ENCODE data around the gene IFFO2. TPM values are rescaled to one million over a fixed set of nuclear protein-coding genes. Genes with fewer than 3 reads are reported as not detected.
A peak's percentile ranks its signal among the peaks of the same experiment; 100 is the strongest.

The IFFO2 gene
- total RNA-seq, 4 donors from 2014 or later: 5.0 to 145 (median 13.6) TPM

DNA sequence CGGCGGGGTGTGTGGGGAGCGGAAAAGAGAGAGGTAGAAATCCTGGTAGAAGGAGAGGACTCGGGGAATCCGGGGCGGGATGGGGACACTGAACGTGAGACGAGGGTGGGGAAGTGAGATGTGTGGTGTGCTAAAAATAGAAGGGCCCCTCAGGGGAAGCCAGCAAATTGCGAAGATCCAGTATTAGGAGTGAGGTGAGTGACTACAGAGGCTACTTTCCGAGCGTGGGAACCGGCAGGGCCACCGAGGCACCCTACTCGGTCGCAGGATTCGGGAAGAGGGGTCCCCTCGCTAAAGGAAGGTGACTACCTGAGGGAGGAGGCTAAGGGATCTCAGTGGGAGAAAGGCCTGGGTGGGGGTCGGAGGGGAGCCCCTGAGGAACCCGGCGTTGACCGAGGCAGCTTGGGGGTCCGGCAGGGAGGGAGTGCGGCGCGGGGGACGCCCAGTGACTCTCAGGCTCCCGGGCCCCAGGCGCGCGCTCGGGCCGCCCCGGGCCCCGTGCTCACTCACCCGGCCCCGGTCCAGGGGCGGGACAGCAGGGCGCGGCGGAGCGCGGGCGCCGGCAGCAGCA lies 54.4 kb downstream of the IFFO2 start:
- peak overlapping the region; percentile 86 to 93 (median 91) for H3K27ac ChIP-seq
- intact Hi-C loops (cut with DNase I; ENCODE audit: low total_unique reads) (no loop called here), in situ Hi-C loops (cut with MboI; ENCODE audit: low pct_ligation_motif_present in 1 of 4, low pct_unique_long_range_greater_than_20kb in 1 of 4, low sequenced_read_pairs in 3 of 4) (loop anchor here (10.0 to 25.0 kb wide), 2 partner anchors 193 to 335 kb away; no protein-coding TSS in a partner anchor)
- WGBS, 2 donors (ENCODE audit: low coverage in 1 of 2): 1% methylated on average over 28 of the region's 44 CpGs; no CpG with 5 or more reads in 1 of the 2 donors
- no peaks in the 10 kb centered on the region for H3K9me3 ChIP-seq
- H3K27me3 ChIP-seq: no peaks in the 10 kb centered on the region
- H3K4me1 ChIP-seq: peaks cover 6 to 24% (median 15%) of the 10 kb centered on the region in 4 donors
- no peak for DNase-seq
- H3K36me3 ChIP-seq: no peaks in the 10 kb centered on the region
- peak overlapping the region; percentile 49 to 86 (median 66) for H3K4me3 ChIP-seq
- TF ChIP-seq POLR2A (IDR thresholded peaks at IDR 0.05) (no peak), EP300 (IDR thresholded peaks at IDR 0.05; ENCODE audit: low read depth) (no peak), POLR2AphosphoS5 (IDR thresholded peaks at IDR 0.05) (no peak)
- TF ChIP-seq, protein P1, sequence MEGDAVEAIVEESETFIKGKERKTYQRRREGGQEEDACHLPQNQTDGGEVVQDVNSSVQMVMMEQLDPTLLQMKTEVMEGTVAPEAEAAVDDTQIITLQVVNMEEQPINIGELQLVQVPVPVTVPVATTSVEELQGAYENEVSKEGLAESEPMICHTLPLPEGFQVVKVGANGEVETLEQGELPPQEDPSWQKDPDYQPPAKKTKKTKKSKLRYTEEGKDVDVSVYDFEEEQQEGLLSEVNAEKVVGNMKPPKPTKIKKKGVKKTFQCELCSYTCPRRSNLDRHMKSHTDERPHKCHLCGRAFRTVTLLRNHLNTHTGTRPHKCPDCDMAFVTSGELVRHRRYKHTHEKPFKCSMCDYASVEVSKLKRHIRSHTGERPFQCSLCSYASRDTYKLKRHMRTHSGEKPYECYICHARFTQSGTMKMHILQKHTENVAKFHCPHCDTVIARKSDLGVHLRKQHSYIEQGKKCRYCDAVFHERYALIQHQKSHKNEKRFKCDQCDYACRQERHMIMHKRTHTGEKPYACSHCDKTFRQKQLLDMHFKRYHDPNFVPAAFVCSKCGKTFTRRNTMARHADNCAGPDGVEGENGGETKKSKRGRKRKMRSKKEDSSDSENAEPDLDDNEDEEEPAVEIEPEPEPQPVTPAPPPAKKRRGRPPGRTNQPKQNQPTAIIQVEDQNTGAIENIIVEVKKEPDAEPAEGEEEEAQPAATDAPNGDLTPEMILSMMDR (IDR thresholded peaks at IDR 0.05): no peak

DNA sequence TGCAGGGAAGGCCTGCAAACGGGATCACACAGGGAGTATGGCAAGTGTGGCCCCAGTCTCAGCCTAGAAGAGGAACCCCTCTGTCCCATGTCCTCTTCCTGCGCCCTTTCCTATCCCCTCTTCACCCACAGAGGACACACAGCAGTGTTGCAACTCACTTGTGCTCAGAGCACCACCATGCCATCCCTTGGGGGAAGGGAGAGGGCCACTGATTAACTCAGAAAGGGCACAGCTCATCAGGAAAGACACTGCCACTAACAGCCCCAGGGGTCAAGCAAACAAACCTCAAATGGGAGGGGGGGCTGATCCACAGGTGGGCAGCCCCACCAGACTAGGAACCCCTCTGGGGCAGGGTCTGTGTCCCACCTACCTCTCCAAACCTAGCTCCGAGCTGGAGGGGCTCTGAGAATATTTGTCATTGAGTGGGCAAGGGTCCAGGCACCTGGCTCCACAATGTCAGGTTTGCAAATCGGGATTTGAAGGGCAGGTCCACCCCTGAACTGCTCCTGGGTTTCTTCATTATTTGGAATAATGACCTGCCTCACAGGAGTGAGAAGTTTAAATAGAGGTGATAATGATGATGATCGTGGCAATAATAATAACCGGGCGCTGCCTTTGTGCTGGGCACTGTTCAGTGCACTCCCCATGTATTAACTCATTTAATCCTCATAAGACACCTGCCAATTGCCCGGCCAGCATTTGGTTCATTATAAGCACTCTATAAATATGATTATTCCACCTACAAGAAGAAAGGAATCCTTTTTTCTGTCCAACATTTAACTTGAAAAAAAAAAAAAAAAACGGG lies 55.1 kb downstream of the IFFO2 start:
- Histone ChIP-seq H3K27ac (peak overlapping the region in 1 of 4 donors; percentile 92), H3K4me1 (peaks cover 6 to 19% (median 14%) of the 10 kb centered on the region in 4 donors), H3K4me3 (peak overlapping the region in 3 of 4 donors; percentile 63 to 86 (median 68)), H3K9me3 (no peaks in the 10 kb centered on the region), H3K36me3 (no peaks in the 10 kb centered on the region), H3K27me3 (no peaks in the 10 kb centered on the region)
- intact Hi-C loops (cut with DNase I; ENCODE audit: low total_unique reads): no loop called here
- WGBS, 2 donors (ENCODE audit: low coverage in 1 of 2): 20 to 51% methylated on average over 1 to 9 of the region's 9 CpGs
- TF ChIP-seq EP300 (IDR thresholded peaks at IDR 0.05; ENCODE audit: low read depth) (no peak), POLR2AphosphoS5 (IDR thresholded peaks at IDR 0.05) (no peak), POLR2A (IDR thresholded peaks at IDR 0.05) (no peak)
- TF ChIP-seq, protein P1 (IDR thresholded peaks at IDR 0.05): no peak
- no peak for DNase-seq
- in situ Hi-C loops (cut with MboI; ENCODE audit: low pct_ligation_motif_present in 1 of 4, low pct_unique_long_range_greater_than_20kb in 1 of 4, low sequenced_read_pairs in 3 of 4): loop anchor here (10.0 to 25.0 kb wide), 2 partner anchors 193 to 336 kb away; no protein-coding TSS in a partner anchor

DNA sequence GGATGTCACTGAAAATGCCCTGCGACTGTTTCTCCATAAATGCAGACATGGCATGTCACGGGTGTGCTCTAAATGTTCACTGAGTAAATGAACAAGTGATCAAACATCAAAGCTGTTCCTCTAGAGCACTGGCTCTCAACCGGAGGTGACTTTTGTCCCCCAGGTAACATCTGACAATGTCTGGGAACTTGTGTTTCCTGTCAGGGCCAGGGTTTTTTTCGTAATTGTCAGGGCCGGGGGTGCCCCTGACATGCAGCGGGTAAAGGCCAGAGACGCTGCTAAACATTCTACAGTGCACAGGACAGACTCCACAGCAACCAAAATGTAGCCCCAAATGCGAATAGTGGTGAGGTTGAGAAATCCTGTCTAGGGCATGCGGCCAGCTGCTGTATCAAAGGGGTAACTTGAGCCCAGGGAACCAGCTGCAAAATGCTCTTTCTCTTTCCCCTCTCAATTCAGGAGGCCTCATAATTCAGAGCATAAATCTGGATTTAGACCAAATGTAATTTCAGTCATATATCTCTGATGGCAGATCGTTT lies 56.1 kb downstream of the IFFO2 start:
- Histone ChIP-seq H3K27me3 (no peaks in the 10 kb centered on the region), H3K36me3 (no peaks in the 10 kb centered on the region), H3K27ac (no peak overlapping the region), H3K4me1 (peaks cover 6 to 19% (median 14%) of the 10 kb centered on the region in 4 donors), H3K4me3 (no peak overlapping the region), H3K9me3 (no peaks in the 10 kb centered on the region)
- in situ Hi-C loops (cut with MboI; ENCODE audit: low pct_ligation_motif_present in 1 of 4, low pct_unique_long_range_greater_than_20kb in 1 of 4, low sequenced_read_pairs in 3 of 4) (loop anchor here (10.0 to 25.0 kb wide), 2 partner anchors 194 to 337 kb away; no protein-coding TSS in a partner anchor), intact Hi-C loops (cut with DNase I; ENCODE audit: low total_unique reads) (no loop called here)
- 57 to 80% methylated on average over 5 to 10 of the region's 10 CpGs for WGBS, 2 donors (ENCODE audit: low coverage in 1 of 2)
- no peak for TF ChIP-seq POLR2A (IDR thresholded peaks at IDR 0.05)
- TF ChIP-seq POLR2AphosphoS5 (IDR thresholded peaks at IDR 0.05): no peak
- TF ChIP-seq, protein P1 (IDR thresholded peaks at IDR 0.05): no peak
- TF ChIP-seq EP300 (IDR thresholded peaks at IDR 0.05; ENCODE audit: low read depth): no peak
- DNase-seq: no peak

All from transverse colon (tissue), 4 donors.